GM19455 (cell line): ENCODE measurements around the gene NEK3.
"Not testable (repeated sequence)": the region's sequence is repeated elsewhere in the genome, so short reads cannot be mapped to it uniquely, and the experiment has no call there.

Source experiments
- ATAC-seq: cut with Tn5 transposase; IDR thresholded peaks from one replicate; pipeline ENCODE4 v1.9.1; 2021; ENCODE audit not compliant: unreplicated experiment

NEK3 gene

DNA sequence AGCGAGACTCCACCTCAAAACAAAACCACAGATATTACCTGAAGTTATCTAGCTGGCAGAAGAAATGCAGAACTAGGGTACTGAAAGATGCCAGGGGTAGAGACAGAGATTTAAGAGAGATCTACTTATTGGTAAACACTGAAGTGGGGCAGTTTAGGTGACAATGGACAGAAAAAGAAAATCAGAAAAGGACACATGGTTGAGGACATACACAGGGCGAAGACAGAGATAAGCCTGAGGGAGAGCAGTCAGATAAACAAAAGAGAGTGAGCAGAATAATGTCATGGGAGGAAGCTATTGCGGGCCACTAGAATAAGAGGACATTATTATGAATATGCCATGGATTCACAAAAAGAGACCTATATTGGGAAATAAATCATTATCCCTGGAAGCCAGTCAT, 33.9 kb downstream of the NEK3 start:
- no peak for ATAC-seq

DNA sequence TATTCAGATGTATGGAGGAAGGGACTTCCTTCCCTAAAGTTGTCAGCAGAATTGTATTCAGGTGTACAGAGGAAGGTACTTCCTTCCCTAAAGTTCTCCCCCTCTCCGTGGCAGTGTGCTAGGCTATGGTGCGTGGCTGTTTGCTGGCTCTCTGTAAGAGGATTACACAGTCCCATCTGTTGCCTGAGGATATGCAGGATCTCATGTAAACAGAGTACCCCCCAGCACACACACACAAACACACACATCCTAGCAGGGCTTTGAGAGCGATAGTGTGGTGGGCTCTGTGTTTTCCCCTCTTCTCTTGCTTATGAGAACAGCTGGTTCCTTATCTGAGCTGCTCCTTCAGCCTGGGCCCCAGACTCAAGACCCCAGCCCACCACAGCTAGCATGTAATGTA, 40.8 kb downstream of the NEK3 start:
- no peak for ATAC-seq

DNA sequence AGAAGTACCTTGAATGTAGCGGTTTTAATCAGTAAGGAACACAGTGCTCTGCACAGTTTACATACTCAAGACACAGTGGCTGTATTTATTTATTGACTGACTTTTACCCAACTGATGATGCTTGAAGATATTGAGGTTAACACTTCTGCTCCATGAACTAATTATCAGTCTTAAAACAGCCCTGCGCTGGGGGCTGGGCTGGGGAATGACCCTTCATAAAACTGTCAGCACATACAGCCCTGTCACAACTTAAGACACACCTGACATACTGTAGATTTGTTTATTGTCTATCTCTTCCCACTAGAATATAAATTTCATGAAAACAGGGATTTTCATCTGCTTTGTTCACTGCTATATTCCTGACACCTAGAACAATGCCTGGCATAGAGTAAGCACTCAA, 41.3 kb downstream of the NEK3 start:
- ATAC-seq = no peak

DNA sequence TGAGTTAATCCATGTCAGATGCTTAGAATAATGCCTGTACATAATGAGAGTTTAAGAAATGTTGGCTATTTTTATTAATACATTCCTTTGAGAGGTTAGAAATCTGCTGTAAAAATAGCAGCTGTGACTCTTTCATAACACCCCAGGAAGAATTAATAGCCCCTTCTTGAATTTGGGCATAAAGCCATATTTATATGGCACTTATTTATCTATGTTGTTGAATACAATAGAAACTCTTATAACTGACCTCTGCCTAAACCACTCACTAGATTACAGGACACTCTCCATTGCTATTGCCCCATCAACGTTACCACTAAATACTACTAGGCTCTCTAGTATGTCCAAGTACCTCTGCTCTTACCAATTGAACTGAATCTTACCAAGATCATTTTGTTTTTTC, 46.8 kb downstream of the NEK3 start:
- no peak for ATAC-seq

GRCh38 chr13:52109116-52109670, 50.2 kb downstream of the NEK3 start:
- ATAC-seq = no peak

- no peak for ATAC-seq
These were observed 53.6 kb downstream of the NEK3 start for GRCh38 chr13:52105841-52106240.

GRCh38 chr13:52104624-52105023, 54.8 kb downstream of the NEK3 start:
- no peak for ATAC-seq

DNA sequence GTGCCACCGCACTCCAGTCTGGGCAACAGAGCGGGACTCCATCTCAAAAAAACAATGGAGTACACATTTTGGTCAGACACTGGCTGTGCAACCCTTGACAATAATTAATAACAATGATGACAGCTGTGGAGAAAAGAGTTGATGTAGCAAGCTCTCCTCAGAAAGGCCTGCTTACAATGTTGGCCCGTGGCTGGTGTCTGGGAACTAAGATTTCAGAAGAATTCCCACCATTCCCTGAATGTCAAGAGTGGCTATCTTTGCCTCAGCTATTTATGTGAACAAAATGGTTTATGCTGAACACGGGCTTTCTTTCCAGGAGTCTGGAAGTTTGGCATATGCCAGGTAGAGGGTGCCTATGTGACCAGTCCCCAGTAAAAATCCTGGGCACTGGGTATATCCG, 56.0 kb downstream of the NEK3 start:
- ATAC-seq = no peak

DNA sequence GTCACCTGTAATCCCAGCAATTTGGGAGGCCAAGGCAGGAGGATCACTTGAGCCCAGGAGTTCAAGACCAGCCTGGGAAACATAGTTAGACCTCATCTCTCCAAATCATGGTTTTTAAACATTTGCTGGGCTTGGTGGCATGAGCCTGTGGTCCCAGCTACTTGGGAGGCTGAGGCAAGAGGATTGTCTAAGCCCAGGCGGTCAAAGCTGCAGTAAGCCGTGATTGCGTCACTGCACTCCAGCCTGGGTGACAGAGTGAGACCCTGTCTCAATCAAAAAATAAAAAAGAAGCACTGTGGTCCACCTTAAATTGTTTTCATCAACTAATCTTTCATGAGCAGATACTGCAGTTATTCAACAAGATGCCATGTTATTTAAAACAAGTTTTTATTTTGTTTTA, 57.0 kb downstream of the NEK3 start:
- not testable (repeated sequence) for ATAC-seq

DNA sequence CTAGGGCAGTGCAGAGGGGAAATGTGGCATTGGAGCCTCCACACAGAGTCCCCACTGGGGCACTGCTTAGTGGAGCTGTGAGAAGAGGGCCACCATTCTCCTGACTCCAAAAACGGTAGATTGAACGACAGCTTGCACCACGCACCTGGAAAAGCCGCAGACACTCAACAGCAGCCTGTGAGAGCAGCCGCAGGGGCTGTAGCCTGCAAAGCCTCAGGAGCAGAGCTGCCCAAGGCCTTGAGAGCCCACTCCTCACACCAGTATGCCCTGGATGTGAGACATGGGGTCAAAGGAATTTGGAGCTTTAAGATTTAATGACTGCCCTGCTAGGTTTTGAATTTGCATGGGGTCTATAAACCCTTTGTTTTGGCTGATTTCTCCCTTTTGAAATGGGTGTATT, 62.2 kb downstream of the NEK3 start:
- ATAC-seq = no peak

- no peak for ATAC-seq
These were observed 62.6 kb downstream of the NEK3 start for GRCh38 chr13:52096748-52097147.

DNA sequence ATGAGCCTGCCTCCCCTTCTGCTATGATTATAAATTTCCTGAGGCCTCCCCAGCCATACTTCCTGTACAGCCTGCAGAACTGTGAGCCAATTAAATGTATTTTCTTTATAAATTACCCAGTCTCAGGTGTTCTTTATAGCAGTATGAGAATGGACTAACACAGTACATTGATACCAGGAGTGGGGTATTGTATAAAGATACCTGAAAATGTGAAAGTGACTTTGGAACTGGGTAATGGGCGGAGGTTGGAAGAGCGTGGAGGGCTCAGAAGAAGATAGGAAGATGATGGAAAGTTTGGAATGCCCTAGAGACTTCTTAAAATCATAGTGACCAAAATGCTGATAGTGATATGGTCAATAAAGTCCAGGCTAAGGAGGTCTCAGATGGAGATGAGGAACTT, 63.3 kb downstream of the NEK3 start:
- no peak for ATAC-seq

DNA sequence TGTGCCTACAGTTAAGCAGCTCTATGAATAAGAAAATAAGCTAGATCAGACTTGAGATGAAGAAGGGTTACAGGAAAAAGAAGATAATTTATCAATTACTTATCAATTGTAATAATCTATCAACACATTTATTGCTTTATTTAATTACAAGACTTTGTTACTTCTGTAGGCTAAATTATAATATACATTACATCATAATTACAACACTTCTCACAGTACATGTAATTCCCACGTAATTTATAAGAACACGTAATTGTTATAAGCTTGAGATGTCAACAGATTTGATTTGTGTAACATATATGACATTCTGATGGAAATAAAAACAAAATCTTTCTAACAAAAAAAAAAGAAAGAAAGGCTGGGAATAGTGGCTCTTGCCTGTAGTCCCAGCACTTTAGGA, 67.3 kb downstream of the NEK3 start:
- ATAC-seq = no peak

GRCh38 chr13:52091473-52091872, 67.9 kb downstream of the NEK3 start:
- no peak for ATAC-seq

GRCh38 chr13:52085421-52085820, 74.0 kb downstream of the NEK3 start:
- ATAC-seq = no peak

DNA sequence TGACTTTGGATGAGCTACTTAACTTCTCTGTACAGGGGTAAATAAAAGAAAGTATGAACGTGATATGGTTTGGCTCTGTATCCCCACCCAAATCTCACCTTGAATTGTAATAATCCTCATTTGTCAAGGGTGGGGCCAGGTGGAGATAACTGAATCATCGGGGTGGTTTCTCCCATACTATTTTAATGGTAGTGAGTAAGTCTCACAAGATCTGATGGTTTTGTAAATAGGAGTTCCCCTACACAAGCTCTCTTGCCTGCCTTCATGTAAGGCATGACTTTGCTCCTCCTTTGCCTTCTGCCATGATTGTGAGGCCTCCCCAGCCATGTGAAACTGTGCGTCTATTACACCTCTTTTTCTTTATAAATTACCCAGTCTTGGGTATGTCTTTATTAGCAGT, 74.4 kb downstream of the NEK3 start:
- not testable (repeated sequence) for ATAC-seq
